Endothelial cell of umbilical vein (primary cell): ENCODE data around the gene PLSCR2.

Source experiments
- CTCF ChIP-seq, 2 donors: IDR thresholded peaks; 1 replicate in 1 of 2; 2 replicates in 1 of 2; pipeline ENCODE4 v1.5.1; 2011; ENCODE audit warnings: low read length in 2 of 2, mild to moderate bottlenecking in 2 of 2, moderate library complexity in 2 of 2, control low read depth in 1 of 2, inconsistent platforms in 1 of 2, low read depth in 1 of 2; ENCODE audit not compliant: insufficient read depth in 1 of 2; ENCODE audit errors: extremely low read depth in 1 of 2
- EZH2 ChIP-seq: IDR thresholded peaks from 2 replicates; pipeline ENCODE4 v1.6.1; 2012; ENCODE audit warnings: borderline replicate concordance, low read depth, mild to moderate bottlenecking, moderate library complexity, low read length, inconsistent platforms; ENCODE audit not compliant: severe bottlenecking
- GATA2 ChIP-seq: IDR thresholded peaks from 2 replicates; pipeline ENCODE4 v1.7.0; 2011; ENCODE audit warnings: low read depth, mild to moderate bottlenecking, moderate library complexity, mixed read lengths, low read length; ENCODE audit not compliant: insufficient read length, insufficient read depth
- MAX ChIP-seq: IDR thresholded peaks from 2 replicates; pipeline ENCODE4 v1.6.1; 2011; ENCODE audit not compliant: insufficient read depth, insufficient read length
- MYC ChIP-seq: IDR thresholded peaks from one replicate; pipeline ENCODE4 v1.6.1; 2011; ENCODE audit warnings: mild to moderate bottlenecking, low read depth, low read length
- POLR2A ChIP-seq: IDR thresholded peaks from 2 replicates; pipeline ENCODE4 v1.6.1; 2012; ENCODE audit warnings: low read depth, mild to moderate bottlenecking, control low read depth, low read length
- POLR2AphosphoS5 ChIP-seq: IDR thresholded peaks from 2 replicates; pipeline ENCODE4 v1.6.1; 2012; ENCODE audit warnings: low read depth, mild to moderate bottlenecking, control low read depth, low read length, moderate library complexity; ENCODE audit not compliant: insufficient read depth

DNA sequence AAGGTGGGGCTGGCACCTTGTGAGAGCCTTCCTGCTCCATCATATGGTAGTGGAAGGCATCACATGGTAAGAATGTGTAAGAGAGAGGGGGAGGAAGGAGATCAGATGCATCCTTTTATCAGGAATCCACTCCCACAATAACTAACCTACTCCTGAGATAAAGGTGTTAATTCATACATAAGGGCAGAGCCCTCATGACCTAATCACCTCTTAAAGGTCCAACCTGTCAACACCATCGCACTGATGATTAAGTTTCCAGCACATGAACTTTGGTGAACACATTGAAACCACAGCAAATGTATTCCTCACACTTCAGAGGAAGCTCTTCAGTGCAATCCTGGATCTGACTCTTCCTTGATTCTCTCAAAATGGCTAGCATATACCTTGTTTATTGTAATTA is 55.4 kb downstream of the PLSCR2 start:
- TF ChIP-seq CTCF (IDR thresholded peaks at IDR 0.05; ENCODE audit: extremely low read depth in 1 of 2, insufficient read depth in 1 of 2, low read depth in 1 of 2, low read length in 2 of 2) (no peak), POLR2AphosphoS5 (no peak), POLR2A (no peak), GATA2 (no peak), MAX (no peak), EZH2 (no peak), MYC (no peak)
